Large intestine (tissue), 3 donors: Measurements from ENCODE around the gene DNM3. TPM values are rescaled to one million over a fixed set of nuclear protein-coding genes. Genes with fewer than 3 reads are reported as not detected.

Experiments
- DNase-seq, 2 donors: peaks; one replicate each; pipeline versions ENCODE4 v3.0.0 to v3.0.0-alpha.2; 2013
- H3K27ac ChIP-seq: one replicate; pipeline ENCODE4 v1.5.1; 2013; ENCODE audit warnings: low read length
- H3K27me3 ChIP-seq: 2 replicates; pipeline ENCODE4 v1.6.1; 2013; ENCODE audit warnings: low read length; ENCODE audit not compliant: control insufficient read depth, insufficient read depth
- H3K36me3 ChIP-seq: 2 replicates; pipeline ENCODE4 v1.6.1; 2013; ENCODE audit warnings: low read length; ENCODE audit not compliant: control insufficient read depth, insufficient read depth
- H3K4me1 ChIP-seq: one replicate; pipeline ENCODE4 v1.6.1; 2013; ENCODE audit warnings: low read length; ENCODE audit not compliant: control insufficient read depth, insufficient read depth
- H3K4me3 ChIP-seq: one replicate; pipeline ENCODE4 v1.5.1; 2013; ENCODE audit warnings: low read length
- H3K9me3 ChIP-seq: one replicate; pipeline ENCODE4 v1.6.1; 2013; ENCODE audit warnings: mild to moderate bottlenecking, low read depth, low read length, moderate library complexity; ENCODE audit not compliant: control insufficient read depth
- WGBS: methylation state at CpG from one replicate; pipeline ENCODE4 v1.1.5; 2013; ENCODE audit warnings: low lambda C conversion rate; ENCODE audit not compliant: insufficient coverage; 5-methylcytosine and 5-hydroxymethylcytosine counted together
- polyA plus RNA-seq: library from polyadenylated mRNA; unstranded; fragments of 120-200 nt; gene quantifications from one replicate; pipeline ENCODE4 v1.2.1, GENCODE V29; 2013

Gene DNM3
- polyA plus RNA-seq, 1 donor: 2.2 TPM

- H3K4me1 ChIP-seq: peaks cover 4% of the 10 kb centered on the region
- H3K36me3 ChIP-seq: no peaks in the 10 kb centered on the region
- no peaks in the 10 kb centered on the region for H3K27me3 ChIP-seq
- H3K27ac ChIP-seq: no peak overlapping the region
- no peaks in the 10 kb centered on the region for H3K9me3 ChIP-seq
- H3K4me3 ChIP-seq: no peak overlapping the region
- WGBS: 83% methylated on average over 1 of the region's 1 CpG
- DNase-seq: no peak
Measured at GRCh38 chr1:171937938-171938337, 96.6 kb downstream of the DNM3 start.

GRCh38 chr1:171939740-171940139, 98.4 kb downstream of the DNM3 start:
- WGBS: 69% methylated on average over 3 of the region's 4 CpGs
- no peak overlapping the region for H3K4me3 ChIP-seq
- H3K4me1 ChIP-seq: peaks cover 4% of the 10 kb centered on the region
- no peaks in the 10 kb centered on the region for H3K27me3 ChIP-seq
- H3K36me3 ChIP-seq: no peaks in the 10 kb centered on the region
- no peak overlapping the region for H3K27ac ChIP-seq
- no peak for DNase-seq
- H3K9me3 ChIP-seq: no peaks in the 10 kb centered on the region

GRCh38 chr1:171940368-171940767, 99.1 kb downstream of the DNM3 start:
- H3K4me3 ChIP-seq: no peak overlapping the region
- no peaks in the 10 kb centered on the region for H3K9me3 ChIP-seq
- H3K36me3 ChIP-seq: no peaks in the 10 kb centered on the region
- H3K27ac ChIP-seq: peak overlapping the region; percentile 14
- DNase-seq: peak; percentile 33 to 71
- H3K4me1 ChIP-seq: peaks cover 4% of the 10 kb centered on the region
- no peaks in the 10 kb centered on the region for H3K27me3 ChIP-seq

- Histone ChIP-seq H3K9me3 (no peaks in the 10 kb centered on the region), H3K4me1 (peaks cover 4% of the 10 kb centered on the region), H3K36me3 (no peaks in the 10 kb centered on the region), H3K27me3 (no peaks in the 10 kb centered on the region), H3K4me3 (no peak overlapping the region), H3K27ac (no peak overlapping the region)
- WGBS: no CpG with 5 or more reads among the region's 1 CpG
- no peak for DNase-seq
Measured at GRCh38 chr1:171941920-171942319, 100.6 kb downstream of the DNM3 start.

- DNase-seq: no peak
- no peaks in the 10 kb centered on the region for H3K36me3 ChIP-seq
Measured at GRCh38 chr1:171943973-171944561, 102.8 kb downstream of the DNM3 start.

GRCh38 chr1:171948511-171948910, 107.2 kb downstream of the DNM3 start:
- Histone ChIP-seq H3K27me3 (no peaks in the 10 kb centered on the region), H3K4me1 (no peaks in the 10 kb centered on the region), H3K36me3 (no peaks in the 10 kb centered on the region), H3K27ac (no peak overlapping the region), H3K9me3 (no peaks in the 10 kb centered on the region), H3K4me3 (no peak overlapping the region)
- no peak for DNase-seq
- WGBS: no CpG with 5 or more reads among the region's 1 CpG

More at GRCh38 chr1:171943973-171944561, 102.8 kb downstream of the DNM3 start:
- no CpG with 5 or more reads among the region's 3 CpGs for WGBS
- H3K9me3 ChIP-seq: no peaks in the 10 kb centered on the region
- H3K4me3 ChIP-seq: no peak overlapping the region
- H3K27ac ChIP-seq: no peak overlapping the region
- H3K4me1 ChIP-seq: peaks cover 4% of the 10 kb centered on the region
- H3K27me3 ChIP-seq: no peaks in the 10 kb centered on the region

GRCh38 chr1:171949316-171949715, 108.0 kb downstream of the DNM3 start:
- Histone ChIP-seq H3K27ac (no peak overlapping the region), H3K4me3 (no peak overlapping the region), H3K36me3 (no peaks in the 10 kb centered on the region), H3K27me3 (no peaks in the 10 kb centered on the region), H3K4me1 (no peaks in the 10 kb centered on the region), H3K9me3 (no peaks in the 10 kb centered on the region)
- no peak for DNase-seq
- no CpG with 5 or more reads among the region's 2 CpGs for WGBS

- no peak overlapping the region for H3K27ac ChIP-seq
- whole genome bisulfite sequencing: 50% methylated on average over 1 of the region's 1 CpG
- H3K36me3 ChIP-seq: no peaks in the 10 kb centered on the region
- H3K4me3 ChIP-seq: no peak overlapping the region
- H3K4me1 ChIP-seq: no peaks in the 10 kb centered on the region
- DNase-seq: no peak
- H3K27me3 ChIP-seq: no peaks in the 10 kb centered on the region
- H3K9me3 ChIP-seq: no peaks in the 10 kb centered on the region
Measured at GRCh38 chr1:171953835-171954234, 112.5 kb downstream of the DNM3 start.

- Histone ChIP-seq H3K4me1 (no peaks in the 10 kb centered on the region), H3K36me3 (no peaks in the 10 kb centered on the region), H3K27ac (no peak overlapping the region), H3K9me3 (no peaks in the 10 kb centered on the region), H3K27me3 (no peaks in the 10 kb centered on the region), H3K4me3 (no peak overlapping the region)
- WGBS: 88% methylated on average over 3 of the region's 4 CpGs
- no peak for DNase-seq
Measured at GRCh38 chr1:171954361-171954760, 113.1 kb downstream of the DNM3 start.

GRCh38 chr1:171961861-171962260, 120.6 kb downstream of the DNM3 start:
- no peaks in the 10 kb centered on the region for H3K27me3 ChIP-seq
- H3K27ac ChIP-seq: no peak overlapping the region
- DNase-seq: no peak
- no peaks in the 10 kb centered on the region for H3K36me3 ChIP-seq
- no peaks in the 10 kb centered on the region for H3K4me1 ChIP-seq
- WGBS: 100% methylated on average over 1 of the region's 1 CpG
- H3K4me3 ChIP-seq: no peak overlapping the region
- no peaks in the 10 kb centered on the region for H3K9me3 ChIP-seq

GRCh38 chr1:171963762-171964161, 122.5 kb downstream of the DNM3 start:
- 100% methylated on average over 1 of the region's 1 CpG for WGBS
- H3K27ac ChIP-seq: no peak overlapping the region
- DNase-seq: no peak
- no peaks in the 10 kb centered on the region for H3K9me3 ChIP-seq
- H3K36me3 ChIP-seq: no peaks in the 10 kb centered on the region
- H3K4me1 ChIP-seq: no peaks in the 10 kb centered on the region
- no peaks in the 10 kb centered on the region for H3K27me3 ChIP-seq
- H3K4me3 ChIP-seq: no peak overlapping the region
